HPDE6-E6E7 (cell line): ENCODE results near the gene LMNA.

ENCODE experiments used
- DNase-seq: peaks from one replicate; pipeline ENCODE4 v3.0.0; 2011; ENCODE audit warnings: missing footprints; ENCODE audit errors: extremely low spot score

Gene LMNA

DNA sequence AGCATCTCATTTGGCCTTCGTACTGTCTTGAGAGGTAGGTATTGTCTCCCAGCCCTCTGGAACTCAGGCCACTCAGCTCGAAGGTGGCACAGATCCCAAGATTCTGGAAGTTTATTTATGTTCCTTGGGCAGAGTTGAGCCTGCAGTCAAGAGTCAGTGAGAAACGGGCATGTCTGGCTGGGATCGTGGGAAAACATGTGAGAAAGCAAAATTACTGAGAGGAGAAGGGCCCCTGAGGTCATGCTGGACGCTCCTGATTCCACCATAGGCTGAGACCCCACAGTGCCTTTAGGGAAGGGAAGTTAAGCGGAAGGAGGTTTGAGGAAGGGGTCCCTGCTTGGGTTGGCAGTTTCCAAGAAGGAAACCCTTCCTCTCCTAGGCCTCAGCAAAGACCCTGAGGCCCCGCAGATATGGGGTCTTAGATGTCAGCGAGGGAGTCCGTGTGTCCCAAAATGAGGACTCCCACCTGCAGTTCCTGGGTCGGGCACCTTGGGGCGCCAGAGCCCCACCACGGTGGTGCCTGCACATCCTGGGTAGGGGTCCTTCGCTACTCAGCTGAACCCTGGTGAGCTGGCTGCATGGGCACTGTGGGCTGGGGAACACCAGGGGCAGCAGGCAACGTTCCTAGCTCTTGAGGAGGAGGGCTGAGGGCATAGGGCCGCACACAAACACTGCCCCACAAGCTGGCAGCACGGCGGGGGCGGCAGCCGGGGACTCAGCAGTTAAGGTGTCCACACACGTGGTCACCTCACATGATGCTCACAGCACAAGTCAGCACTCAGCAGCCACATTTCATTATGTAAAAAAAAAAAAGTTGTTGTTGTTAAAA, 26.6 kb downstream of the LMNA start:
- DNase-seq, result no peak

DNA sequence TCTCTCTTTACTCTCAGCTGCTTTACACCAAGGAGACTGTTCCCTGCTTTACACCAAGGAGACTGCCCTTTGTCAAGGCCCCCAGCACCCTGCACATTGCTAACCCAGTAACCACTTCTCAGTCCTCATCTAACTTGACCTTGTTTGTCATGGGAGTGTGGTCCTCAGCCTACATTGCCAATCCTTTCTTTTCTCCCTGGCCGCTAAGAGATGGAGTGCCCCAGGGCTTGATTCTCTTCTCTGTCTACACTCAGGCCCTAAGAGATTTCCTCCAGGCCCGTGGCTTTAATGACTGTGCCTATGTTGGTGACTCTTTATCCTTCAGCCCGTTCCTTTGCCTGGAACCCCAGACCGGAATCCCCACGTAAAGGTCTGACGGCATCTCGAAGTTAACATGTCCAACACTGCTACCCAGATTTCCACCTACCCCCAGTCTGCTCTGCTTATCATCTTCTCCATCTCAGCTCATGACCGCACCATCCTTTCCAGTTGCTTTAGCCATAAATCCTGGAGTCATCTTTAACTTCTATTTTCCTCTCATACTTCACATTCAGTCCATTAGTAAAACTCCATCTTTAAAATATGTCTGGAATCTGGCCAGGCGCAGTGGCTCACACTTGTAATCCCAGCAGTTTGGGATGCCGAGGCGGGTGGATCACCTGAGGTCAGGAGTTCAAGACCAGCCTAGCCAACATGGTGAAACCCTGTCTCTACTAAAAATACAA, 29.4 kb downstream of the LMNA start:
- no peak for DNase-seq

DNA sequence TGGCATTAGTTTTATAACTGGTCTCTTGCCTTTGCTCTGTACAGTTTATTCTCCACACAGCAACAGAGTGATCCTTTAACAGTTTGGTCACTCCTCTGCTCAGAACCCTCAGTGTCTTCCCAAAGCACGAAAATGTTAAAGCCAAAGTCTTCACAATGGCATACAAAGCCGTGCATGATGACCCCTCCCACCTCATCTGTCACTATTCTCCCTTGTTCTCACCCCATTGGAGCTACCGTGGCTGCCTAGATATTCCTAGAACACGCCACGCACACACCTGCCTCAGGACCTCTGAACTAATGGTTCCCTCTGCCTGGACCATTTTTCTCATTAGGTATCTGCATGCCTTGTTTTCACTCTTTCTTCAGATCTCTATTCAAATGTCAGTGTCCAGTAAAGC, 30.2 kb downstream of the LMNA start:
- DNase-seq, result no peak

DNA sequence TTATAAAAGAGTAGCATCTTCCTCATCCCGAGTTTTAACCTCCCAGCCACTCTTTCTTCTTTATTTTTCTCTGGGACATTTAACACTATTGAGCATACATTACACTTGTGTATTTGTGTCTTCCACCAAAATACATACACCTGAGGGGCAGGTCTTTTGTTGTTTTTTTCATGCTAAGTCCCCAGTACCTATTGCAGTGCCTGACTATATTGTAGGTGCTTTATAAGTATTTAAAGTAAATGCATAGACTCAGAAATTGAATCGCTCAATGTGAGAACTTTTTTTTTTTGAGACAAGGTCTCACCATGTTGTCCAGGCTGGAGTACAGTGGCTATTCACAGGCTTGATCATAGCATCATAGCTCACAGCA, 31.1 kb downstream of the LMNA start:
- no peak for DNase-seq

DNA sequence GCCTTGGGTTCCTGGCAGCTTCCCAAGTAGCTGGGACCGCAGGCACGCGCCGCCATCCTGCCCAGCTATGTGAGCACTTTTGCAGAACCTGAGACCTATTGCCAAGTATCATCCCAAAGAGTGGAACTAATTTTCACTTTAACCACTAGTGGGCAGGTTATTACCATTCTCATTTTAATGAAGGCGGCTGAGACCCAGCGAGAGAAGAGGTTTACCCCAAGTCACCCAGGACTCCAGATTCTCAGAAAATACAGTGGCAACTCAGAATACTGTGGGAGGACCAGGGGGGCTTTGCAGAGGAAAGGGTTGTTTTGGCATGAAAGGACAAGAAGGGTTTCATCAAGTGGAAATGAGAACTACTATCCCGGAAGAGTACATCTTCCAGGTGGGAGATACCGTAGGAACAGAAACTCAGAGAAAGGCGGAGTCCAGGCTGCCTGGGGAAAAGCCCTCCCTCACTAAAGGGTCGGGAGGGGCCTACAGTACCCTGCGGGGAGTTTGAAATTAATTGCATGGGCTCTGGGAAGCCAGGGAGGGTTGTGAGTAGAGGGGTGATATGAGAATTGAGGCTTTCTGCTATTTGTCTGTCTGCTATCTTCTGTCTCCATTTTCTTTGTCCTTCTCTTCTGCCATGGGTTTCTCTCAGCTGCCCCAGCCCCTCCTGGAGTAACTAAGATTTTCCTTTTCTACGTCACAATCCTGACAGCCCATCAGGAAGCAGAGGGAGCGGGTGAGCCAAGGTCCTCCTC, 31.7 kb downstream of the LMNA start:
- peak; percentile 70 for DNase-seq

DNA sequence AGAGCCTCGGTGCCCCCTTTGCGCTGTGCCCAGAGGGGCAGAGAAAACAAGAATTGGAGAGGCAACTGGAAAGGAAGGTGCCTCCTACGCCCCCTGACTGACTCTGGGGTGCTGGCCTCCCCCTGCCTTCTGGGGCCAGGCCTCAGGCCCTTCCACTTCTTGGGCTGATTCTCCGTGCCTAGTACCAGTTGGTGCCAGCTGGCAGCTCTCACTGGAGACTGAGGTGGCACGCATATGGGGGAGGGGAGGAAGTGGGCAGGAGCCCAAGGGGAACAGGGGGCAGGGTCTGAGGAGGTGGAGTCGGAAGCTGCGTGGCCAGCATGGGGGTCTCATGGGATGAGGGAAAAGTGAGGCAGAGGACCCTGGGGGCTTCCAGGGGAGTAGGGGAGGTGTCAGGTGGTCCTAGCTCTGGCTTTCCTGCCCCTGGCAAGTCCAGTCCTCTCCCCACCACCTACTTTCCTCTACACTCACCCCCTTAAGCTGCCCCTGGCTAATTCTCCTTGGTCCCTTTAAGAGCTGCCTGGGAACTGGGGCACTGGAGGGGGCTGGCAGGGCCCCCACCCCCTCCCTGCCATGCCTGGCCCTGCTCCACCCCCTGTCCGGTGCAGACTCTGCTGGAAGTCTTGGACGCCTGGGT, 32.4 kb downstream of the LMNA start:
- DNase-seq, result no peak

DNA sequence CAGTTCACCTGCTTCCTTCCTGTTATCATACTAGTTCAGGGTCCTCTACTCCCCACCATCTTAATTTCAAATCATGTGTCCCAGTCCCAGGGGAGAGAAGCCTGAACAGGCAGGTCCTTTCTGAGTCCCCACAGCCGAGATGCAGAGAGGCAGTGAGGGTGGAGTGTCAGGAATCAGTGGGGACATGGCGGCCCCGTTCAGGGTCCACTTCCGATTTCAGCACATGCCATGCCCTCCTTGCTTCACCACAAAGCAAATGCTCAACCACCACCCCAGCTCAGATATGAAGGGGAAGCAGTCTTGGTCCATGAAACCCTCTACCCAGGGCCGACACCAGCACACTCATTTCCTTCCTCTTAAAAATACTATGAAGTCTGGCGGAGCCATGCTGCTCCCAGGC, 33.7 kb downstream of the LMNA start:
- DNase-seq, result no peak

DNA sequence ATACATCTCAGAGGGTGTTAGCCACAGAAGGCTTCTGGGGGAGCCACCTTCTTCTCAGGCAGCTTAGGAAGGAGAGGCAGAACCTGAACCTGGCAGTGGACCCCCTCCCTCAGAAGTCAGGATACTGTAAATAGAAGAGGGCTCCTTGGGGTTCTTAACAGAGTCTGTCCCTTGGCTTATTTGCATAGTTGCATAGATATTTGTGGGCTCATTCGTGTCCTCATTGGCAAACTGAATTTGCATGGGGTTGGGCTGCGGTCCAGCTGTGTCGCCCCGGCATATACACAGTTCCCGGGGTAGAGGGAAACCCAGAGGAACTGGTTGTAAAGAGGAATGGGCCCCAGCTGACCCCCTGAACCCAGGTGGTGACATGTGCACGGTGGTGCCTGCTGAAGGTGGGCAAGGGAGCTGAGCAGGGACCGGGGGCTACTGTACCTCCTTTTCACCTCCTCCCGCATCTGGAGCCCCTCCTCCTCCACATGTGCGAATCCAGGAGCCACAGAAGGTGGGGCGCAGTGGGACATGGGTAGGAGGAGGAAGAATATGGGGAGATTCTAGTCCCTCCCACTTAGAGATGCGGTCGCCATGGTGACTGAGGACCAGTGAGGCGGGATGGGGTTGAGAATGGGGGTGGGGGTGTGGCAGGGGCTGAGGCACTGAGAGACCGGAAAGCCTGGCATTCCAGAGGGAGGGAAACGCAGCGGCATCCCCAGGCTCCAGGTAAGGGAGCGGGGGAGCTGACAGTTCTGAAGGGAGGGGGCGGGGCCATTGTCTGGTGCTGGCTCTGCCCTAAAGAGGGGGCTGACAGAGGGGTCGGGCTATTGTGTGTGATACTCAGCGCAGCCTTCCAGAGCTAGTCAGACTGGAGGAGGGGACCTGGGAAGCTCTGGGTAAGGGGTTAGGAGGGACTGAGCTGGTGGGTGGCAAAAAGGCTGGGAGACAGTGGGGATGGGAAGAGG, 35.1 kb downstream of the LMNA start:
- DNase-seq, result no peak

DNA sequence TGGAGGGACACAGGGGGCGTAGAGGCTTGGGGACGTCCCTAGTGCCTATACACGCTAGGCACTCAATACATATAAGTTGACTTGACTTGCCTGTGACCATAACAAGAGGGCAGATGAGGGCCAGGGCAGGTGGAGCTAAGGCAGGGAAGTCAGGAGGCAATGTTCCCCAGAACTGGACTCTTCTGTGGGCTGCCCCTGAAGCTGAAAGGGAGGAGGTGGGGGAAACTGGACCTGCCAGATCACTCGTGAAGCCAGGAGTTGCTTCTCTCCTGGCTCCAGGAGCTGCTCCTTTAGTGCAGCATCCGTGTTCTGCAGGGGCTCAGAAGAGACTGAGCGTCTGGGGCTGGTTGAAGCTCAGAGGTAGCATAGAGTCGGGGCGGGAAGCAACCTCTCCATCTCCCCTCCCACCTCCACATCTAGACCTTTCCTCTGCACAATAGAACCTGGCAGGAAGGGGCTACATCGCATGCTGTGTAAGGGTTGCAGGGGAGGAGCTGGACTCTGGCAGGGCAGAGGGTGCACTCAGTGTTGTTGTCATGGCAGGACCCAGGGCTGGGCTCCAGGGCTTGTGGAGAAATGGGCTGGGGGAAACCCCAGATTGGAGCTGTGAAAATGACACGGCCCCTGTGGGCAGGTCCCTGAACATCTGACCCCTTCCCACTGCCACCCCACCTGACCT, 36.0 kb downstream of the LMNA start:
- DNase-seq, result no peak

DNA sequence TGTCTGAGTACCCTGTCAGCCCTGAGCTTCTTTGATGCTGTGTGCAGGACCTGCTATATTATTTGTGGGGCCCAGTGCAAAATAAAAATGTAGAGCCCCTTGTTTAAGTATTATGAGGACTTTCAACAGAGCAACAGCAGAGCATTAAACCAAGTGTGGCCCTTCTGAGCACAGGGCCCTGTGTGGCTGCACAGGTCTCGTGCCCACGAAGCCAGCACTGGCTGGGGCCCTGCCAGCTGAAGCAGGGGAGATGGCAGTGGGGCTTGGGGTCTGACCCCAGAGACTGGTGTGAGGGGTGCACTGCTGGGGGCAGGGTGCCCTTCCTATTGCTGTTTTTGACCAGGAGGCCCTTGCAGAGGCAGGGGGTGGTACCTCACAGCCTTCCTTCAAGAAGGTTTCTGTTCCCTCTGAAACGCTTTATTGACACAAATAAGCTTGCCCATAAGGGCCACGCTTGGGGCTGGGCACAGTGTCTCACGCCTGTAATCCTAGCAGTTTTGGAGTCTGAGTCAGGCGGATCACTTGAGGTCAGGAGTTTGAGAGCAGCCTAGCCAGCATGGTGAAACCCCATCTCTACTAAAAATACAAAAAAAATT, 36.7 kb downstream of the LMNA start:
- DNase-seq, result no peak

DNA sequence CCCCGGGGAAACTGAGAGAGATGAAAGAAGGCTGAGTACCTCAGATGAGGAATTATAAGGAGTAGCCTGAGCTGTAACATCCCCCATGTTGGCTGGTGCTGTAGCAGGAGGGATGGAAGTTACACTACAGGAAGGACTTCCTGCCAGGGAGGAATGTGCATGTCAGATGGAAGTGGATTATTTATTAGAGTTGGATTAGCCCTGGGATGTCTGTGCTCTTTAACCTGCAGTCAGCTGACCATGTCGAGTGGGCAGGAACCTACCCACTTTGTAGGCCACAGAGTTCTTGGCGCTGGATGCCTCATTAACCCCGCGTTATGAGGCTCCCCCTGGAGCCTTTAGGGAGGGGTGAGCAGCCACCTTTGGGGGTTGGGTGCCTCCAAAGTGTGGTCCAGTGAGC, 38.1 kb downstream of the LMNA start:
- DNase-seq, result no peak

DNA sequence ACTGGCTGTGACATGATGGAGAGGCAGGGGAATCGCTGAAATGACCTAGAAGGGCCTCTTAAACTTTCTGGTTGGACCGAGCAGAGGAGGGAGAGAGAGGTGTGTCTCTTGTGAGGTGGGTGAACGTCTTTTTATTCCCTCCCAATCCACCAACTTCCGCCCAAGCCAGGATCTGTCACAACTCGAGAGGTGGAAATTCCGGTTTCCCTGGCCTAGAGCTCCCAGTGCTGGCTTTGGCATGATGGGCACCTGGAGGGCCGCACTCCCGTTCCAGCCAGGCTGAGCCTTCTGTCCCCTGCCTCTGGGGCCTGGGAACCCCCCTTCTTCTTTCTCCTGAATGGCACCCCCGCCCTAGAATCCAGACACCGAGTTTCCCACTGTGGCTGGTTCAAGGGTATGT, 38.9 kb downstream of the LMNA start, which contains the start of gene SEMA4A:
Gene SEMA4A (plus strand): TSS at position 224 of the 400 bp plus-strand sequence. CDS start 994 bp downstream, outside the sequence.
- DNase-seq, result peak; percentile 96

DNA sequence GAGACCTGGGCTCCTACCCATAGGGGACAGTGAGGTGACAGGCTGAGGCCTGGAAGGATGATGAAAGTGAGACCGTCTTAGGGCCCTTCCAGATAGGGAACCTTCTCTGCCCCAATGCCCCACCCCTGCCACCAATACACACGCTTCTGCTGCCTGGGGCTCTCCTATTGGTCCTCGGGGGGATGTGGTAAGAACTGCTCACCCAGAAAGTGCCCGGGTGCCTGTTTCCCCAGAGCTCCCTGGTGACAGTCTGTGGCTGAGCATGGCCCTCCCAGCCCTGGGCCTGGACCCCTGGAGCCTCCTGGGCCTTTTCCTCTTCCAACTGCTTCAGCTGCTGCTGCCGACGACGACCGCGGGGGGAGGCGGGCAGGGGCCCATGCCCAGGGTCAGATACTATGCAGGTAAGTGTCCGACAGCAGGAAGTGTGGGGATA, 39.8 kb downstream of the LMNA start:
- DNase-seq, result no peak

DNA sequence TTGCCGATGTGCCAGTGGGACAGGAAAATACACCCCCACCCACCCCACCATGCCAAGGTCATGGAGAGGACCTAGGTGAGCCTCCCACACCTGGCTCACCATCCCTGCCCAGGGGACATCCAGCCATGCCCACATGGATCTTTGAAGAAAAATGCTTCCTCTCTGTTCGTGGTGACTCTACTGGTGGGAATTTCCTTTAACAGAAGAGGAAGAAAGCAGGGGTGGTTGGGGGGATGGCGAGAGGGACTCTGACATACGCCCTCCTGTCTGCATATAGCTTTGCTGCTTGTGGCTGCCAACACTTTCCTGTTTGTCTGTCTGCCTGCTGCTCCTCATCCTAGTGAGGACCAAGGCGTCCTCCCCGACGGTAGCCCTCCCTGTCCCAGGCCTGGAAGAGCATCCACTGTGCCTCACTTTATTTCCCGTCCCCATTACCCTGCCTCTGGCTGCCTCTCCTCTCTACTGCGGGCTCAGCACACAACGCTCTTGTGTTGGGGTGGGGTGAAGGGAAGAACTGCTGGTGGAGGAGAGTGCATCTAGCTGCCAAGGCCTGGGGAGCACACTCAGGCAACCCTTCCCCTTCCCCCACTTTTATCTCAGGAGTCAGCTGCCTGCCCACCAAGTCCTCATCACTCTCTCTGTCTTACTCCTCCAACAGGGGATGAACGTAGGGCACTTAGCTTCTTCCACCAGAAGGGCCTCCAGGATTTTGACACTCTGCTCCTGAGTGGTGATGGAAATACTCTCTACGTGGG, 41.4 kb downstream of the LMNA start:
- no peak for DNase-seq

DNA sequence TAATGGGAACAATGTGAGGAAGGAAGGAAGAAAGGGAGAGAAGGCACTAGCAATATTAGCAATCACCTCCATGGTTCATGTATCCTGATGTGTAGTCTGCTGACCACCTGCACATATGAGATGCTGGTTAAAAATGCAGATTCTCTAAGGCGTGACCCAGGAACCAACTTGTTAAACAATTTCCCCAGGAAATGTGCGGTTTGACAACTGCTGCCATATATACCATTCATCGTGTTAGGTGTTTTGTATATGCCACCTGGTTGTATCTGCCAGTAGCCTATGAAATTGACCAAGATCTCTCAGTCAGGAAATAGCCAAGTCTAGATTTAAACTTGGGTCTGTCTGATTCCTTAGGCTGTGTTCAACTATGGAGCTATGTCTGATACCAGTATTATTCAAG, 43.0 kb downstream of the LMNA start:
- DNase-seq, result no peak

DNA sequence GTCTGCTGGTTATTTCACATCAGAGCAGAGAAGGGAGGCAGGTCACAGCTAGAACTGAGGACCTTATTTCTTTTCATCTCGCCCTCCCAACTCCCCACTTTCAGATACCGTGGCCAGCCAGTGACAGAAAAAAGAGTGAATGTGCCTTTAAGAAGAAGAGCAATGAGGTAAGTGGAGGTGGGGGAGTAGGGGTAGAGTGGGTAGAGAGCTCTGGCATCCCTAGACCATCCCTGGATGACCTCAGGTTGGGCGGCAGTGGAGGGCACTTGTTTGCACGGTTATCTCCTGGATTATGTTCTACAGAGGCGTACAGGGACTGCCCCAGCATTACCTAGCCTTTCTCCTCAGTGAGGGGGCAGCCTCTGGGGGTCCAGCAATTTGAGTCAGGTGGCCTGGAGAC, 43.5 kb downstream of the LMNA start:
- no peak for DNase-seq

DNA sequence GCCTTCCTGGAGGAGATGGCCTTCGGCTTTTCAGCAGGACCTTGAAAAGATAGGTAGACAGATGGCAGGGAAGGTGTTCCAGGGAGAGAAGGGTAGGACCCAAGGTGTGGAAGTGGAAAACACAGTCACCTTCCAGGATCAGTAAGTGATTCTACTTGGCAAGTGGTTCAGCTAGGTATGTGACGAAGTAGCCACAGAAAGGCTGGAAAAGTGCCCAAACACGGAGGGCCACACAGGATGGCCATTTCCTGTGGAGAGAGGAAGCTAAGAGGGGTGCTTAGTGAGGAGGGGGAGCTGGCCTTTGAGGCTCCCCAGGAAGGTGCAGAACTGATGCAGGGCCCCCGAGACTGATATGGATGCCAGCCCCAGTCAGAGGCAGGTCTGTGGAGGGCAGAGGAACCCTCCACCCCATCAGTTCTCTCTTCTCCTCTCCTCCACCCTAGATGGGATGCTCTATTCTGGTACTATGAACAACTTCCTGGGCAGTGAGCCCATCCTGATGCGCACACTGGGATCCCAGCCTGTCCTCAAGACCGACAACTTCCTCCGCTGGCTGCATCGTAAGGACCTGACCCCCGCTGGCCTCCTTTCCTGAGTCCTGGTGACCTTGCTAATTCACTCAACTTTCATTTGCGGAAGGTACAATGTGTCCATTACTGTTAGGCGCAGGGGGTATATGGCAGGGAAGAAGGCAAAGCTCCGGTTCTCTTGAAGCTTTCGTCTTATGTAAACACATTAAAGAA, 45.7 kb downstream of the LMNA start:
- DNase-seq, result no peak

DNA sequence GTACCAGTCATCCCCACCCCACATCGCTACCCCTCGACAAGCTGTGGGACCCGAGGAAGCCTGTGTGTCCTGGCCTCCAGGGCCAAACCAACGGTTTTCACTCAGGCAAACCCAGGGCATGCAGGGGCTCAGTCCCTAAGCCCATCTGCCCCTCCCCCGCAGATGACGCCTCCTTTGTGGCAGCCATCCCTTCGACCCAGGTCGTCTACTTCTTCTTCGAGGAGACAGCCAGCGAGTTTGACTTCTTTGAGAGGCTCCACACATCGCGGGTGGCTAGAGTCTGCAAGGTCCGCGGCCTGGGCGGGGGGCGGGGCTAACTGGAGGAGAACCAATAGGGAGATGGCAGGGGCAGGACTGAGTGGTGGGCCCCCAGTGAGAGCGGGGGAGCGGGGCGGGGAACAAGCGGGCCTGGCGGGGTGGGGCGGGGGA, 46.2 kb downstream of the LMNA start:
- DNase-seq, result no peak
